ENCODE results near the gene ZC3H6.

- no peak for TF ChIP-seq CTCF (IDR thresholded peaks at IDR 0.05)
- no peak for TF ChIP-seq EZH2phosphoT487 (IDR thresholded peaks at IDR 0.05)
Observed at GRCh38 chr2:112230371-112230770, 45.0 kb upstream of the ZC3H6 start.
